Endothelial cell (in vitro differentiated cells): Measurements from ENCODE around the gene AGO3. TPM values are rescaled to one million over a fixed set of nuclear protein-coding genes. Genes with fewer than 3 reads are reported as not detected.
"Not testable (repeated sequence)": the region's sequence is repeated elsewhere in the genome, so short reads cannot be mapped to it uniquely, and the experiment has no call there.

Experiments
- DNase-seq: peaks from one replicate; pipeline ENCODE4 v3.0.0; 2021; ENCODE audit warnings: low spot score
- H3K27ac Mint-ChIP-seq: one replicate; pipeline ENCODE4 v1.8.0; 2021; ENCODE audit warnings: mixed read lengths, inconsistent platforms; ENCODE audit not compliant: unreplicated experiment
- H3K27me3 Mint-ChIP-seq: one replicate; pipeline ENCODE4 v1.8.0; 2021; ENCODE audit warnings: mild to moderate bottlenecking, moderate library complexity, mixed read lengths, inconsistent platforms; ENCODE audit not compliant: unreplicated experiment
- H3K36me3 Mint-ChIP-seq: one replicate; pipeline ENCODE4 v1.8.0; 2021; ENCODE audit warnings: mild to moderate bottlenecking, low read depth, mixed read lengths, inconsistent platforms; ENCODE audit not compliant: unreplicated experiment
- H3K4me1 Mint-ChIP-seq: one replicate; pipeline ENCODE4 v1.8.0; 2021; ENCODE audit warnings: mild to moderate bottlenecking, mixed read lengths, inconsistent platforms; ENCODE audit not compliant: unreplicated experiment
- H3K4me3 Mint-ChIP-seq: one replicate; pipeline ENCODE4 v1.8.0; 2021; ENCODE audit warnings: mild to moderate bottlenecking, mixed read lengths, inconsistent platforms; ENCODE audit not compliant: unreplicated experiment
- H3K9me3 Mint-ChIP-seq: one replicate; pipeline ENCODE4 v1.8.0; 2021; ENCODE audit warnings: mixed read lengths, inconsistent platforms; ENCODE audit not compliant: unreplicated experiment
- total RNA-seq: library from RNA; stranded (reverse); fragmentation: NEBNext Ultra II Directional; extraction: Animal tissue kit (Norgen Biotek cat#: 25700); gene quantifications from one replicate; pipeline ENCODE4 v1.2.1, GENCODE V29; 2021; ENCODE audit not compliant: unreplicated experiment
- TF ChIP-seq, protein P1 (sequence below): fragments of 200-600 bp; sonication (generic); IDR thresholded peaks from one replicate; pipeline ENCODE4 v1.5.0; 2021; ENCODE audit warnings: antibody characterized with exemption; ENCODE audit not compliant: unreplicated experiment

AGO3 gene
- total RNA-seq, 1 donor from 2014 or later: 25.9 TPM

DNA sequence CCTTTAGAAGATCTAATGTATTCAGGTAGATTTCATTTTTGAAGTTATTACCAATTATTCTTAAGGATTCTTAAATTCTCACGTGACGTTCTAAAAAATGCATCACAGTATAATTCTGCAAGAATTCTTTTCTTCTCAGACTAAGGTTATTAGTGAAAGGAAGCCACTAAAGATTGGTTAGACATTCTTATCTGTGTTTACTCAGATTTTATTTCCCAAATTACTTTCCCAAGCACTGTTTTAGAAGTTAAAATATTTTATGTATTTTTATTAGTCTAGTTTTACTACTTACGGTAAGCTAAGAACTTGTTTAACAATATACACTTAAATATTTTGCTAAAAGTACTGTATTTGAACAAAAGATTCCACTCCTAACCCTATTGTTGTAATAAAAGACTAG, 28.4 kb downstream of the AGO3 start:
- Mint-ChIP-seq H3K27ac (no peak overlapping the region), H3K27me3 (no peaks in the 10 kb centered on the region), H3K4me1 (no peaks in the 10 kb centered on the region), H3K36me3 (peaks cover 4% of the 10 kb centered on the region), H3K4me3 (no peak overlapping the region), H3K9me3 (no peaks in the 10 kb centered on the region)
- TF ChIP-seq, protein P1, sequence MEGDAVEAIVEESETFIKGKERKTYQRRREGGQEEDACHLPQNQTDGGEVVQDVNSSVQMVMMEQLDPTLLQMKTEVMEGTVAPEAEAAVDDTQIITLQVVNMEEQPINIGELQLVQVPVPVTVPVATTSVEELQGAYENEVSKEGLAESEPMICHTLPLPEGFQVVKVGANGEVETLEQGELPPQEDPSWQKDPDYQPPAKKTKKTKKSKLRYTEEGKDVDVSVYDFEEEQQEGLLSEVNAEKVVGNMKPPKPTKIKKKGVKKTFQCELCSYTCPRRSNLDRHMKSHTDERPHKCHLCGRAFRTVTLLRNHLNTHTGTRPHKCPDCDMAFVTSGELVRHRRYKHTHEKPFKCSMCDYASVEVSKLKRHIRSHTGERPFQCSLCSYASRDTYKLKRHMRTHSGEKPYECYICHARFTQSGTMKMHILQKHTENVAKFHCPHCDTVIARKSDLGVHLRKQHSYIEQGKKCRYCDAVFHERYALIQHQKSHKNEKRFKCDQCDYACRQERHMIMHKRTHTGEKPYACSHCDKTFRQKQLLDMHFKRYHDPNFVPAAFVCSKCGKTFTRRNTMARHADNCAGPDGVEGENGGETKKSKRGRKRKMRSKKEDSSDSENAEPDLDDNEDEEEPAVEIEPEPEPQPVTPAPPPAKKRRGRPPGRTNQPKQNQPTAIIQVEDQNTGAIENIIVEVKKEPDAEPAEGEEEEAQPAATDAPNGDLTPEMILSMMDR: no peak
- no peak for DNase-seq

DNA sequence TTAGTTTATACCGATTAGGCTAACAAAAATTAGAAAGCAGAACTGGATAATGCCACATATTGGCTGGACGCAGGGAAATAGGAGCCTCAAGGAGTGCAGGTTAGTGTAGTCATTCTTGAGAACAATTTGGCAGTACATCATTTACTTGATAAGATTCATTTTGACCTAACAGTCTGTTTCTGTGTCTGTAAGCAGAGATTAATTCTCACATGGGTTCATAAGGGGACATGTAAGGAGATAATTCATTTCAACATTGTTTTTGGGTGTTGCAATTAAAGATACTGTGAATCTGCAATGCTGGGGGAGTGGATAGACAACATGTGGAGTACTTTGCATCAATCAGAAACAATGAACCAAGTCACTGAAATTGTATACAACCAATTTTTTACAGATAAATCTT, 32.0 kb downstream of the AGO3 start:
- Mint-ChIP-seq H3K27me3 (no peaks in the 10 kb centered on the region), H3K9me3 (no peaks in the 10 kb centered on the region), H3K36me3 (peaks cover 4% of the 10 kb centered on the region), H3K4me1 (no peaks in the 10 kb centered on the region), H3K27ac (no peak overlapping the region), H3K4me3 (no peak overlapping the region)
- TF ChIP-seq, protein P1: no peak
- DNase-seq: no peak

DNA sequence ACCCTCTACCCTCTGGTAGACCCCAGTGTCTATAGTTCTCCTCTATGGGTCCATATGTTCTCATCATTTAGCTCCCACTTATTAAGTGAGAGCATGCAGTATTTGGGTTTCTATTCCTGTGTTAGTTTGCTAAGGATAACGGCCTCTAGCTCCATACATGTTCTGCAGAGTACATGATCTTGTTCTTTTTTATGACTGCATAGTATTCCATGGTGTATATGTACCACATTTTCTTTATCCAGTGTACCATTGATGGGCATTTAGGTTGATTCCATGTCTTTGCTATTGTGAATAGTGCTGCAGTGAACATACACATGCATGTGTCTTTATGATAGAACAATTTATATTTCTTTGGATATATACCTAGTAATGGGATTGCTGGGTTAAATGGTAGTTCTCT, 33.4 kb downstream of the AGO3 start:
- not testable (repeated sequence) for H3K27me3 Mint-ChIP-seq, H3K4me3 Mint-ChIP-seq, DNase-seq, H3K4me1 Mint-ChIP-seq, H3K9me3 Mint-ChIP-seq, H3K36me3 Mint-ChIP-seq, H3K27ac Mint-ChIP-seq

DNA sequence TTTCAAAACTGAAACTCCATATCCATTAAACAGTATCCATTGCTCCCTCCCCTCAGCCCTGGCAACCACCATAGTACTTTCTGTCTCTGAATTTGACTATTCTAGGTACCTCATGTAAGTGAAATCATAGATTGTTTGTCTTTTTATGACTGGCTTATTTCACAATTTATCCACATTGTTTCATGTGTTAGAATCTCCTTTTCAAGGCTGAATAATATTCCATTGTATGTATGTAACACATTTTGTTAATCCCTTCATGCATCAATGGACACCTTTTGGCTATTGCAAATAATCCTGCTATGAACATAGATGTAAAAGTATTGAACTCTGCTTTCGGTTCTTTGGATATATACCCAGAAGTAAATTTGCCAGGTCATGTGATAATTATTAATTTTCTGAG, 37.5 kb downstream of the AGO3 start:
- Mint-ChIP-seq H3K27me3 (no peaks in the 10 kb centered on the region), H3K4me1 (no peaks in the 10 kb centered on the region), H3K4me3 (no peak overlapping the region), H3K36me3 (peaks cover 9% of the 10 kb centered on the region), H3K9me3 (no peaks in the 10 kb centered on the region), H3K27ac (no peak overlapping the region)
- TF ChIP-seq, protein P1: no peak
- DNase-seq: no peak

DNA sequence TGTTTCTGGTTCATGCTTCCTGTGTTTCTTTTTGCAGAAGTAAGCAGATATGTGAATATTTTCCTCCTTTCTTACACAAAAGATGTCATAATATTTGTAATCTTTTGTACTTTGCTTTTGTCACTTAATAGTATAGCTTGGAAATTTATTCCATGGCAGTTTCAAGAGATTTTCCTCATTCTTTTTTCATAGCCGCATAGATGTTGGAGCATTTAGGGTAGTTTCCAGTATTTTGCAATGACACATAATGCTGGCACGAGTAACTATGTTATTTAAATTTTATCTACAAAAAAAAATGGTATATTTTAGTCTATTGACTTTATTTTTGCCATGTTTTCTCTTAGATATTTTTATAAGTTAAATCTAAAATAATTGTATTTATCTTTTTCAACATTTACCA, 40.7 kb downstream of the AGO3 start:
- TF ChIP-seq, protein P1: no peak
- Mint-ChIP-seq H3K9me3 (no peaks in the 10 kb centered on the region), H3K36me3 (peaks cover 9% of the 10 kb centered on the region), H3K4me1 (peaks cover 4% of the 10 kb centered on the region), H3K27ac (no peak overlapping the region), H3K4me3 (no peak overlapping the region), H3K27me3 (no peaks in the 10 kb centered on the region)
- DNase-seq: no peak

DNA sequence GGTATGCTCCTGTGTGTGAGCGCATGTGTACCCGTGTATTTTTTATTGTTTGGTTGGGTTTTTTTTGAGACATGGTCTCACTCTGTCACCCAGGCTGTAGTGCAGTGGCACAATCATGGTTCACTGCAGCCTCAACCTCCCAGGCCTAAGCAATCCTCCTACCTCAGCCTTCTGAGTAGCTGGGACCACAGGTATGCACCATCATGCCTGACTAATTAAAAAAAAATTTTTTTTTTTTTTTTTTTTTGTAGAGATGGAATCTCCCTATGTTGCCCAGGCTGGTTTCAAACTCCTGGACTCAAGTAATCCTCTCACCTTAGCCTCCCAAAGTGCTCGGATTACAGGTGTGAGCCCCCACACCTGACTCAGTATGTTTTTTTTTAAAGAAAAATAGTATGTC, 41.7 kb downstream of the AGO3 start:
- H3K27me3 Mint-ChIP-seq, DNase-seq, H3K4me3 Mint-ChIP-seq, H3K4me1 Mint-ChIP-seq, H3K9me3 Mint-ChIP-seq, H3K36me3 Mint-ChIP-seq, H3K27ac Mint-ChIP-seq: not testable (repeated sequence)
